H4 (cell line): ENCODE data around the gene SYDE1. TPM values are rescaled to one million over a fixed set of nuclear protein-coding genes. Genes with fewer than 3 reads are reported as not detected.
A peak's percentile ranks its signal among the peaks of the same experiment; 100 is the strongest.
"Not testable (repeated sequence)": the region's sequence is repeated elsewhere in the genome, so short reads cannot be mapped to it uniquely, and the experiment has no call there.

ENCODE experiments used
- DNase-seq: peaks from one replicate; pipeline ENCODE4 v3.0.0-alpha.2; 2015; ENCODE audit warnings: low spot score
- total RNA-seq: library from RNA; depleted of rRNA; stranded (reverse); fragments of >200 nt; shearing (Covaris generic); gene quantifications from 2 replicates; pipeline ENCODE4 v1.2.3, GENCODE V29; 2014; rRNA removed

The SYDE1 gene, protein sequence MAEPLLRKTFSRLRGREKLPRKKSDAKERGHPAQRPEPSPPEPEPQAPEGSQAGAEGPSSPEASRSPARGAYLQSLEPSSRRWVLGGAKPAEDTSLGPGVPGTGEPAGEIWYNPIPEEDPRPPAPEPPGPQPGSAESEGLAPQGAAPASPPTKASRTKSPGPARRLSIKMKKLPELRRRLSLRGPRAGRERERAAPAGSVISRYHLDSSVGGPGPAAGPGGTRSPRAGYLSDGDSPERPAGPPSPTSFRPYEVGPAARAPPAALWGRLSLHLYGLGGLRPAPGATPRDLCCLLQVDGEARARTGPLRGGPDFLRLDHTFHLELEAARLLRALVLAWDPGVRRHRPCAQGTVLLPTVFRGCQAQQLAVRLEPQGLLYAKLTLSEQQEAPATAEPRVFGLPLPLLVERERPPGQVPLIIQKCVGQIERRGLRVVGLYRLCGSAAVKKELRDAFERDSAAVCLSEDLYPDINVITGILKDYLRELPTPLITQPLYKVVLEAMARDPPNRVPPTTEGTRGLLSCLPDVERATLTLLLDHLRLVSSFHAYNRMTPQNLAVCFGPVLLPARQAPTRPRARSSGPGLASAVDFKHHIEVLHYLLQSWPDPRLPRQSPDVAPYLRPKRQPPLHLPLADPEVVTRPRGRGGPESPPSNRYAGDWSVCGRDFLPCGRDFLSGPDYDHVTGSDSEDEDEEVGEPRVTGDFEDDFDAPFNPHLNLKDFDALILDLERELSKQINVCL
- 11.7 and 15.1 TPM in 2 replicates for total RNA-seq

DNA sequence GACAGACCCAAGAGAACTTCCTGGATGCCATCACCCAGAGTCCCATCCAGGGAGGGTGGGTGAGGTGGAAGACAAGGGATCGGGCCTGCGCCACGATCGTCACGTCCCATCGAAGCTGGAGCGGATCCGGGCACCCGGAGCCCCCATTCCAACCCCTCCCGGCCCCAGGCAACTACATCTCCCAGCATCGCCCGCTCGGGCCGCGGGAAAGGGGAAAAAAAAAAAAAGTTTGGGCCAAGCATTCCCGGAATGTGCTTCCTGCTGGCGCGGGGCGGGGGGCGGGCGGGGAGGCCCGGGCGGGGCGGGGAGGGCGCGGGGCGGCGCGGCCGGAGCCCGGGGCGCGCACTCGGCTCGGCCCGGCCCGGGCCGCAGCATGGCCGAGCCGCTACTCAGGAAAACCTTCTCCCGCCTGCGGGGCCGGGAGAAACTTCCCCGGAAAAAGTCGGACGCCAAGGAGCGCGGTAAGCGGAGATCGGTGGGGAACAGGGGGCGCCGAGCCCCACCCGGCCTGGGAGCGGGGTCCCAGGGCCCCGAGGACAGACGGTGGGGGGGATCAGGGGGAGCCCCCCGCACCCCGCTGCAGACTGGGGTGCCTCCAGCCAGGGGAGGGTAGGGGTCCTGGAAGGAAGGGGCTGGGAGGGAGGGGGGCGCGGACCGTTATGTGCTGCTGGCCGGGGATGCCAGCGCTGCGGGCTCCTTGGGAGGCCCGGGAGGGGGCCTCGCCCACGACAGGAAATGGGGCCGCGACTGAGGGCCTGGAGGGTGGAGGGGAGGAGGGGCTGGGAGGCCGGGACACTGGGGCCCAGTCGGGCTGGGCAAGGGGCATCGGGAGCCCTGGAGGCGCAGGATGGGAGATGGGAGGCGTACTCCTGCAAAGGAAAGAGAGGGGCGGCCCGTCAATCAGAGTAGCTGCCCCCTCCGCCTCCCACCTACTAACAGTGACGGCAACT lies at the start of gene SYDE1:
SYDE1 (plus strand) TSS at position 341 of the 950 bp plus-strand sequence; CDS start at position 374, 33 bp downstream.
- DNase-seq, result peak; percentile 42

DNA sequence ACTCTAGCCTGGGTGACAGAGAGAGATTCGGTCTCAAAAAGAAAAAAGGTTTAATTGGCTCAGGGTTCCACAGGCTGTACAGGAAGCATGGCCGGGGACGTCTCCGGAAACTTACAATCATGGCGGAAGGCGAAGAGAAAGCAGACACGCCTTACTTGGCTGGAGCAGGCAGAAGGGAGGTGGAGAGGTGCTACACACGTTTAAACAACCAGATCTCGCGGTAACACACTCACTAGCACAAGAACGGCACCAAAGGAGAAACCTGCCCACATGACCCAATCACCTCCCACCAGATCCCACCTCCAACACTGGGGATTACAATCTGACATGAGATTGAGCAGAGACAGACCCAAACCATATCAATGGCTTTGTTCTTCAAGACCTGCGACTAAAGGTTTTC lies 45.2 kb upstream of the SYDE1 start:
- DNase-seq, result no peak

DNA sequence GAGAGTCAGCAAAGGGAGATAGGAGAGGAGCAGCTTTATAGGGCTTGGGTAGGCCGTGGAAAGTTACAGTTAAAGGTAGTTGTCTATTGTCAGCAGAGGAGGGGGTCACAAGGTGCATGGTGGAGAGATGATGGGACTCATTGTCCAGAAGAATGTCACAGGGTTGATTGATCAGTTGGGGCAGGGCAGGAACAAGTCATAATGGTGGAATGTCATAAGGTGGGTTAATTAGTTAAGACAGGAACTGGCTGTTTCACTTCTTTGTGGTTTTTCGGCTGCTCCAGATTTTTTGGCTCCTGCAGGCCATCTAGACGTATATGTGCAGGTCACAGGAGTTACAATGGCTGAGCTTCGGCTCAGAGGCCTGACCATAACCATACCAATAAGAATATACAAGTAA lies 36.8 kb upstream of the SYDE1 start:
- DNase-seq, result not testable (repeated sequence)

DNA sequence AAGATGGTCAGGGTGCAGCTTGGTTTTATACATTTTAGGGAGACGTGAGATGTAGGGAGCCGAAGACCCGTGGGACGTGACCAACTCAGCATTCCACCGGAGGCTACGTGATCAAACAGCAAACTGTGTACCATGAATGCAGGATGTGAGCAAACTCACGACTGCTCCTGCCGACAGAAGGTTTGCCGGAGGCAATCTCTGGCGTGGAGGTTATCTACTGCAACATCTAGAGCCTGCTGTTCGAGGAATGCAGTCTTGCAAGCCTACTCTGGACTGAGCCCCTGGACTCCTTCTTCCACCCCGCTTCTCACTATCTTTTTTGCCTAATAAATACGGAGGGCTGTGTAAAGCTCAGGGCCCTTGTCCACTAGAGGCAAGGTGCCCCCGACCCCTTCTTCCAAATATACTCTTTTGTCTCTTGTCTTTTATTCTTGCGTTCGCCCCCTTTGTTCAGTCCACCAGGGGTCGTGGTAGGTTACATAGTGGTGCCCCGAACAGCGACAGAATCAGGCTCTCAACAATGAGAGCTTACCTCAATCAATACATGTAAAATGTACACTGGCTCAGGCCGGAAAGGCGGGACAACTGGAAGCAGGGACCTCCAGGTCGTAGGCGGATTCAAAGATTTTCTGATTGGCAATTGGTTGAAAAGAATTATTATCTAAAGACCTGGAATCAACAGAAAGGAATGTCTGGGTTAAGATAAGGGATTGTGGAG lies 34.1 kb upstream of the SYDE1 start:
- no peak for DNase-seq

DNA sequence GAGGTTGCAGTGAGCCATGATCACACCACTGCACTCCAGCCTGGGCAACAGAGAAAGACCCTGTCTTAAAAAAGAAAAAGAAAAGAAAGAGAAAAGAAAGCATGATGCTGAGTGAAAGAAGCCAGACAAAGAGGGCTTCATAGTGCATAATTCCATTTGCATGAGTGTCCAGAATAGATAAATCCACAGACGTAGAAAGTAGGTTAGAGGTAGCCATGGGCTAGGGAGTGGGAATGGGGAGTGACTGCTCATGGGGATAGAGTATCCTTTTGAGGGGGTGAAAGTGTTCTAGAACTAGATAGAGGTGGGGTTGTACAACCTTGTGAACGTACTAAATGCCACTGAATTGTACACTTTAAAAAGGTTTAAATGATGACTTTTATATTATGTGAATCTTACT lies 32.8 kb upstream of the SYDE1 start:
- no peak for DNase-seq

DNA sequence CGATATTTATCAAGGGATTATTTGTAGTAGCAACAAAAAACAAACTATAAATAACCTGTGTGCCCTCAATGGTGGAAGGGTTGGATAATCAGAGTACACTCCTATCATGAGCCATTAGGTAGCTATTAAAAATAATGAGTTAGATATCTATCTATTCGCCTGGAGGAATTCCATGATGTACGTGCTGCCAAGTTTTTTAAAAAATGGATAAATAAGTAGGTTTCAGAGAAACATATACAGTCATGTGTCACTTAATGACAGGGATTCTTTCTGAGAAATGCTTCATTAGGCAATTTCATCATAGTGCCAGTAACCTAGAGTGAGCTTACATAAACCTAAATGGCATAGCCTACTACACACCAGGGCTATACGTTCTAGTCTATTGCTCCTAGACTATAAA lies 31.4 kb upstream of the SYDE1 start:
- no peak for DNase-seq

DNA sequence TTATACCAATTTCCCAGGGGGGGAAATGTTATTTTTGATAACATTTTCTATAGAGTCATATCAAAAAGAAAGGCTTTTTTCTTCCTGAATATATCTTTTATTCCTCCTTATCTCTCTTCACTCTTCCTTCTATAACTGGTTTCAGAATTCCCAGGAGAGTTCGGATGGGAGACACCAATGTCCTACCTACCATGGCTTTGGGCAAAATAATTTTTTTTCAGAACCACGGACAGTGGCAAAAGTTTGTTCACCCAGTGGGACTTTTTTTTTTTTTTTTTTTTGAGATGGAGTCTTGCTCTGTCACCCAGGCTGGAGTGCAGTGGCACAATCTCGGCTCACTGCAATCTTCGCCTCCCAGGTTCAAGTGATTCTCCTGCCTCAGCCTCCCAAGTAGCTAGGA lies 27.2 kb upstream of the SYDE1 start:
- DNase-seq, result not testable (repeated sequence)

DNA sequence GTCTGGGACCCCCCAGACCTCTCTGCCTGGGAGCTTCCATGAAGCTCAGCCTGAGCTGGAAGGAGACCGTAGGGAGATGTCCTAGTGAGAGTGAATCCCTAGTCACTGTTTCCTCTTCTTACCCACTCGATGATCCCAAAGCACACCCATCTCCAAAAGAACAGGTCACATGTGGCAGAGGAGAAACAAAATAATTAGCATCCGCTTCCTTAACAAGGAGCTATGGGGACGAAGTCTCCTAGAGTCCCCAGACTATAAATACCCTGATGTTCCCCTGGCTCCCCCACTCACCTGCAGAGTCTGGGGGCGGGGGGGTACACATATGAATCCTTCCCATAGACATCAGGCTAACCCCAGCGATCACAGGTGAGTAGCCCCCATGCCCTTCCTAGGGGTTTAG lies 25.3 kb upstream of the SYDE1 start, which contains the start of gene OR1I1:
OR1I1 (plus strand) TSS at position 301 of the 400 bp plus-strand sequence. CDS start 4,855 bp downstream, outside the sequence.
- DNase-seq, result no peak

DNA sequence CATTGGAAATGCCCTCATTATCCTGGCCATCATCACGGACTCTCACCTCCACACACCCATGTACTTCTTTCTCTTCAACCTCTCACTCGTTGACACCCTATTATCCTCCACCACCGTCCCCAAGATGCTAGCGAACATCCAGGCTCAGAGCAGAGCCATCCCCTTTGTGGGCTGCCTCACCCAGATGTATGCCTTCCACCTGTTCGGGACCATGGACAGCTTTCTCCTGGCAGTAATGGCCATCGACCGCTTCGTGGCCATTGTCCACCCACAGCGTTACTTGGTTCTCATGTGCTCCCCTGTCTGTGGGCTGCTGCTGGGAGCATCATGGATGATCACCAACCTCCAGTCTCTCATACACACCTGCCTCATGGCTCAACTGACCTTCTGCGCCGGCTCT lies 20.0 kb upstream of the SYDE1 start:
- DNase-seq, result no peak

DNA sequence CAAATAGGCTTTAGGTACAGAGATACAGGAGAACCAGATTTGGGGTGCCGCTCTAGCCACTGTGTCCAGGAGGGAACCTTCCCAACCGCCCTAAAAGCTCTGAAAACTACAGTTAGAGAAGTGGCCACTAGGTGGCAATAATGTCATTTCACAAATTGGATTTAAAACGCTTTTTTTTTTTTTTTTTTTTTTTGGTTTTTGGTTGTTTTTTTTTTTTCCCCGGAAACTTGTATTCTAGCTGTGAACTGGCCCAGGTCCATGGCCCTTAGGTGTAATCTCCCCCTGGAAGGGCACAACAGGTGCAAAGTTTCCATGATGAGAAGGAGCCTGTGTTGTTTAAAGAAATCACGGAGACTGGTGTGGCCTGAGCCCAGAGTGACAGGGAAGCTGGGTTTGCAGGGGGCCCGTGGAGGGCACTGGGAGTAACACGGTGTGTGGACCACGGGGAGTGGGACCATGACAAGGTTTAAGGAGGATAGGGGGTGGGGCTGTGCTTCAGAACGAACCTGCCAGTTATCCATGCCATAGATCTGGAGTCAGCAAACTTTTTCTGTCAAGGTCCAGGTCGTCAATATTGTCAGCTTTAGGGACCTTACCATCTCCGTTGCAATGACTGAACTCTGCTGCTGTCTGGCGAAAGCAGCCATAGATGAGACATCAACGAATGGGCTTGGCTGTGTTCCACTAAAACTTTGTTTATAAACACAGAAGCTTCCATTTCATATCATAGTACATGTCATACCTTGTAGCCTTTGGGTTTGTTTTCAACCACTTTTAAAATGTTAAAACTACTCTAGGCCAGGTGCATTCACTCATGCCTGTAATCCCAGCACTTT lies 15.1 kb upstream of the SYDE1 start:
- peak; percentile 56 for DNase-seq

DNA sequence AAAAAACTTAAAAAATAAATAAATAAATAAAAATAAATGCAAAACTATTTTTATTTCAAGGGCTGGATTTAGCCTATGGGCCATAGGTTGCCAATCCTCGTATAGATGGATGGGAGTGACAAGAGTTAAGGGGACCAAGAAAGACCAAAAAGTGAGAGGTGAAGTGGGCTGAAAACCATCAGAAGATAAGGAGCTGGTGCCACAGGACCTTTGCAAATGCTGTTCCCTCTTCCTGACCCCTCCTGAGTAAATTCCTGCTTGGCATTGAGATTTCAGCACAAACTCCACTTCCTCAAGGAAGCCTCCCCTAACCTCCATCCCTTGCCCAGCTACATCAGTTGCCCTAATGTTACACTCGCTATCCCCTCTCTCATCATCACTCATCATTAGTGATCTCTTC lies 14.2 kb upstream of the SYDE1 start:
- DNase-seq, result no peak

DNA sequence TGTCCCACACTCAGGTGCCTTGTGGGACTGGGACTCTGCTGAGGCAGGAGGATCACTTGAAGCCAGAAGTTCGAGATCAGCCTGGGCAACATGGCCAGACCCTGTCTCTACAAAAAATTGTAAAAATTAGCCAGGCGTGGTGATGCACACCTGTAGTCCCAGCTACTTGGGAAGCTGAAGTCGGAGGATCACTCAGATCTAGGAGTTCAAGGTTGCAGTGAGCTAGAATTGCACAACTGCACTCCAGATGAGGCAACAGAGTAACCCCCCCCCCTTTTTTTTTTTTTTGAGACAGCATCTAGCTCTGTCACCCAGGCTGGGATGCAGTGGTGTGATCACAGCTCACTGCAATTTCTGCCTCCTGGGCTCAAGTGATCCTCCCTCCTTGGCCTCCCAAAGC lies 11.0 kb upstream of the SYDE1 start:
- no peak for DNase-seq

DNA sequence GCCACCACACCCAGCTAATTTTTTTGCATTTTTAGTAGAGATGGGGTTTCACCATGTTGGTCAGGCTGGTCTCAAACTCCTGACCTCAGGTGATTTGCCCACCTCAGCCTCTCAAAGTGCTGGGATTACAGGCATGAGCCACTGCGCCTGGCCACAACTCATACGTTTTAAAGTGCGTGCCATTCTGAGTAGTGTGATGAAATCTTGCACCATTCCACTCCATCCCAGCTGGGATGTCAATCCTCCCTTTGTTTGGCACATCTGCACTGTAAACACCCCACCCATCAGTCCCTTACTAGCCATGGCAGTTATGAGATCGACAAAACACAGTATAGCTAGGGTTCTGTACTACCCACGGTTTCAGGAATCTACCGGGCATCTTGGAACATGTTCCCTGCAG lies 9.2 kb upstream of the SYDE1 start:
- DNase-seq, result not testable (repeated sequence)

DNA sequence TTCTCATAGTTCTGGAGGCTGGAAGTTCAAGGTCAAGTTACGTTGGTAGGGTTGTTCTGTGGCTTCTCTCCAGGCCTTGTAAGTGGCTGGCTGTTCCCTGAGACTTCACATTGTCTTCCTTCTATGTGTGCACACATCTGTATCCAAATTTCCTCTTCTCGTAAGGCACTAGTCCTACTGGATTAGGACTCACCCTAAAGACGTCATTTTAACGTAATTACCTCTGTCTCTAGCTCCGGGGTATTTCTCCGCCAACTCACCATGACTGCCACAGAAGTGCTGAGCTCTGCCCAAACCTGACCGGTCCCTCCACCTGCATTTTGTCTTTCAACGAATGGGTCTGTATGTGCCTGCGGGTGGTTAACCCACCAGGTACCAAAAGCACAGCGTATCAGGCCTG lies 8.7 kb upstream of the SYDE1 start:
- DNase-seq, result no peak

DNA sequence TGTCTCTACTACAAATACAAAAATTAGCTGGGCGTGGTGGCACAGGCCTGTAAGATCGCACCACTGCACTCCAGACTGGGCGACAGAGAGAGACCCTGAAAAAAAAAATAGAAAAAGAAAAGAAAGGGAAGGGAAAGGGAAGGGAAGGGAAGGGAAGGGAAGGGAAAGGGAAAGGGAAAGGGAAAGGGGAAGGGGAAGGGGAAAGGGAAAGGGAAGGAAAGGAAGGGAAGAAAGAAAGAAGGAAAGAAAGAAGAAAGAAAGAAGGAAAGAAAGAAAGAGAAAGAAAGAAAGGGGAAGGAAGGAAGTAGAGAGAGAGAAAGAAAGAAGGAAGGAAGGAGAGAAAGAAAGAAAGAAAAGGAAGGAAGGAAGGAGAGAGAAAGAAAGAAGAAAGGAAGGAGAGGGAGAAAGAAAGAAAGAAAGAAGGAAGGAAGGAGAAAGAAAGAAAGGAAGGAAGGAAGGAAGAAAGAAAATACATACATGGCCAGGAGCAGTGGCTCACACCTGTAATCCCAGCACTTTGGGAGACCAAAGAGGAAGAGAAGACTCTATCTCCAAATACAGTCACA lies 8.1 kb upstream of the SYDE1 start:
- DNase-seq, result no peak

DNA sequence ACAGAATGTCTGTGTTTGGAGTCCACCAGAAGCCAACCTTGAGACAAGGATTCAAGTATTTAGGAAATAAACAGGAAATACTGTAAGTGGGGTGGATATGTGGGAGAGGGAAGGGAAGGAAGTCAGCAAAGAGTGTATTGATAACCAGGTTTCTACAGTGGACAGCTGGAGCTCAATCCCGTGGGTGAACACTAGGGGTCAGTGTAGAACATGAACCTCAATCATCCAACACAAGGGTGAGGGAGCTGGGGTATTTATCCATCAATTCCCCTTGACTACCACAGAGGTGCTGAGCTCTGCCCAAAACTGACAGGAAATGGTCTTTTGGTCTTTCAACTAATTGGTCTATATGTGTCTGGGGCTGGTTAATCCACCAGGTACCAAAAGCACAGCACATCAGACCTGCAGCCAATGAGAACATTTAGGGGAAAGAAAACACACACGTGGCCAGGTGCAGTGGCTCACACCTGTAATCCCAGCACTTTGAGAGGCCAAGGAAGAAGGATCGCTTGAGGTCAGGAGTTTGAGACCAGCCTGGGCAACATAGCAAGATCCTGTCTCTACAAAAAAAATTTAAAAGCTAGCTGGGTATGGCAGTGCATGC lies 5.6 kb upstream of the SYDE1 start:
- DNase-seq, result peak; percentile 57

DNA sequence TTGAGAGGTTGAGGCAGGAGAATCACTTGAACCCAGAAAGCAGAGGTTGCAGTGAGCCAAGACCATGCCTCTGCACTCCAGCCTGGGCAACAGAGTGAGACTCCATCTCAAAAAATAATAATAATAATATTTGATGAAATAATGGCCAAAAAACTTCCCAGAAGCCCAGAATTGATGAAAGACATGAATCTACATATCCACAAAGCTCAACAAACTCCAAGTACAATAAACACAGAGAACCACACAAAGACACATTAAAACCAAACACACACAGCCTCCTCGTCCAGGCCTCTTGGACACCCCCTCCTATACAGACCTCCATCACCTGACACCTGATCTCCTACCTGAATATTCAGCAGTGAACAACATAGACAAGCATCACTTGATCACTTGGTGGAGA lies 3.2 kb upstream of the SYDE1 start:
- DNase-seq, result no peak

DNA sequence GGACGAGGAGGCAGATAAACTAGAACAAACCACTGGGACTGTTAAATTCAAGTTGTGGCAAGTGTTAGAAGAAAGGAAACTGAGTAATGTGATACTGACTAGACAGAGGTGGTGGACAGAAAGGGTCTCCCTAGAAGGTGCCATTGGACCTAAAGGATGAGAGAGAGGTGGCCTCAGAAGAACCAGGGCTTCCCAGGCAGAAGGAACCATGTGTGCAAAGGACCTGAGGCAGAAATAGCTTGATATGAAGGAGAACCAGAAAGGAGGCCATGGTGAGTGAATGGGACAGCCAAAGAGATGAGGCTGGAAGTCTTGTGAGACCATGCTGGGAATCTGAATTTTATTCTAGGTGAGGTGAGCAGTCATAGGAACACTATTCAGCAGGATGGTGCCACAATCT lies 2.8 kb upstream of the SYDE1 start:
- no peak for DNase-seq

DNA sequence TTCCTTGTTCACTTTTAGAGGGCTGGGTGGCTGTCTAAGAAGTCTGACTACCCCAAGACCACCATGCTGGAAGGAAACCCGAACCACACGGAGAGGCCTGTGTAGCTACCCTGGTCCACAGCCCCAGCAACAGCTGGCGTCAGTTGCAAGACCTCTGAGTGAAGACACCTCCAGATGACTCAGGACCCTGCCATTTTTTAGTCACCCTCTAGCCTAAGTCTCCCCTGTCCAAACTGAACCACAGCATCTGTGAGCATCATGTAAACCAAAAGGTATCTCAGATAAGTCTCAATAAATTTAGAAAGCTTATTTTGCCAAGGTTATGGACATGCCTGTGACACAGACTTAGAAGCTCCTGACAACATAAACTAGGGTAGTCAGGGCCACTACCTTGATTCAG lies 2.2 kb upstream of the SYDE1 start:
- DNase-seq, result no peak
